Rectal smooth muscle tissue (tissue), 1 donor: ENCODE results near the gene STRN3.
"Not testable (repeated sequence)": the region's sequence is repeated elsewhere in the genome, so short reads cannot be mapped to it uniquely, and the experiment has no call there.

ENCODE experiments used
- H3K27ac ChIP-seq: one replicate; pipeline ENCODE4 v1.7.0; 2013; ENCODE audit warnings: low read depth, low read length, inconsistent platforms
- H3K27me3 ChIP-seq: one replicate; pipeline ENCODE4 v1.7.0; 2013; ENCODE audit warnings: low read length; ENCODE audit not compliant: control insufficient read depth, insufficient read depth
- H3K36me3 ChIP-seq: one replicate; pipeline ENCODE4 v1.7.0; 2013; ENCODE audit warnings: low read length; ENCODE audit not compliant: control insufficient read depth, insufficient read depth
- H3K4me1 ChIP-seq: one replicate; pipeline ENCODE4 v1.7.0; 2013; ENCODE audit warnings: low read length; ENCODE audit not compliant: control insufficient read depth, insufficient read depth
- H3K4me3 ChIP-seq: one replicate; pipeline ENCODE4 v1.7.0; 2013; ENCODE audit warnings: low read length
- H3K9ac ChIP-seq: one replicate; pipeline ENCODE4 v1.7.0; 2013; ENCODE audit warnings: low read length

The STRN3 gene

DNA sequence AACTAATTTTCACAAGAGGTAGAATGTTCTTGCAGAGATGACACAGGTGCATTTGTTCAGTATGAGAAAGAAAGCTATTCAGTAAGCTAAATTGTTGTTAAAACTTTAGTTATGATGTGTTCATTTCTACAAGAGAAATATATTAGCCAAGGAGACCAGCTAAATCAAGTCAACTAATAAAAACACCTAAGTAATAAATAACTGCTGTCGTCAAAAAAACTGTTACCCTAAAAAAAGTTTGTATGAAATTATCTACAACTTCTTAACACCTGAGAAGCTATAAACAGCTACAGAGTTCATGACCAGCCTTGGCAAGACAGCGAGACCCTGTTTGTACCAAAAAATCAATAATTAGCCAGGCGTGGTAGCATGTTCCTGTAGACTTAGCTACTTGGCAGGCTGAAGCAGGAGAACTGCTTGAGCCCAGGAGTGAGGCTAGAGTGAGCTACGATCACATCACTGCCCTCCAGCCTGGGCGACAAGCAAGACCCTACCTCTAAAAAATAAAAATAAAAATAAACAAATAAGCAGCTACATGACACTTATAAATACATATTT is 68.3 kb downstream of the STRN3 start:
- Histone ChIP-seq H3K27ac (no peak overlapping the region), H3K36me3 (no peaks in the 10 kb centered on the region), H3K27me3 (no peaks in the 10 kb centered on the region), H3K4me1 (peaks cover 6% of the 10 kb centered on the region), H3K4me3 (no peak overlapping the region), H3K9ac (no peak overlapping the region)

DNA sequence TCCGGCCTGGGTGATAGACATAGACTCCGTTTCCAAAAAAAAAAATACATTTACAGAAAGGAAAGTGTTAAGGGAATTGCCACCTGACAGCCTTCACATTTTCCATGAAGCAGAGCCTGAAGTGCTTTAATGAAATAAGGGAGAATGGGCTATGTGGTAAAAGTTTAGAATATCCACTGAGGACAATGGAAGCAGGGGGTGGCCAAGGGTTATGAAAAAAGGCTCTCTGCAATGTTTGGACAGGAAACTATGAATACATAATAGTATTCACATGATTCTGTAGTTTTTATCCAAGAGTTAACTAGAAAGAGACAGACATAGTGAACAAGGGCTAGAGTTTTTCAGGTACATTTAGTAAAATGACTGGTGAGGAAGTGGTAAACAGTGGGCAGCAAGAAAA is 76.5 kb downstream of the STRN3 start:
- no peaks in the 10 kb centered on the region for H3K4me1 ChIP-seq
- no peaks in the 10 kb centered on the region for H3K27me3 ChIP-seq
- H3K36me3 ChIP-seq, result peaks cover 11% of the 10 kb centered on the region

GRCh38 chr14:30943694-30944093 is 82.5 kb downstream of the STRN3 start:
- Histone ChIP-seq H3K36me3 (peaks cover 14% of the 10 kb centered on the region), H3K27ac (no peak overlapping the region), H3K4me3 (no peak overlapping the region)

More for the DNA sequence above, 76.5 kb downstream of the STRN3 start:
- Histone ChIP-seq H3K4me3 (no peak overlapping the region), H3K27ac (no peak overlapping the region), H3K9ac (no peak overlapping the region)

DNA sequence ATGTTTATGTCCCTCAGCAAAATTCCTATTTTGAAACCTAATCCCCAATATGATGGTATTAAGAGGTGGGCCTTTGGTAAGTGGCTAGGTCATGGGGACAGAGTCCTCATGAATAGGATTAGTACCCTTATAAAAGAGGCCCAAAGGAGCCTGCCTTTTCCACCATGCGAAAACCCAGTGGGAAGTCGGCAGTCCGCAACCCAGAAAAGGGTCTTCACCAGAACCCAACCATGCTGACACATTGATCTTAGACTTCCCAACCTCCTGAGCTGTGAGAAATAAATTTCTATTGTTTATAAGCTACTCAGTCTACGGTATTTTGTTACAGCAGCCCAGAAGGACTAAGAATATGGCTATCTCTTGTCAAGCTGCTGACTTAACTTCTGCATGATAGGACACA is 85.3 kb downstream of the STRN3 start:
- Histone ChIP-seq H3K27ac (no peak overlapping the region), H3K9ac (no peak overlapping the region), H3K36me3 (peaks cover 12% of the 10 kb centered on the region), H3K4me1 (peaks cover 2% of the 10 kb centered on the region), H3K4me3 (no peak overlapping the region), H3K27me3 (no peaks in the 10 kb centered on the region)

More at GRCh38 chr14:30943694-30944093, 82.5 kb downstream of the STRN3 start:
- Histone ChIP-seq H3K9ac (no peak overlapping the region), H3K4me1 (peaks cover 2% of the 10 kb centered on the region), H3K27me3 (no peaks in the 10 kb centered on the region)

DNA sequence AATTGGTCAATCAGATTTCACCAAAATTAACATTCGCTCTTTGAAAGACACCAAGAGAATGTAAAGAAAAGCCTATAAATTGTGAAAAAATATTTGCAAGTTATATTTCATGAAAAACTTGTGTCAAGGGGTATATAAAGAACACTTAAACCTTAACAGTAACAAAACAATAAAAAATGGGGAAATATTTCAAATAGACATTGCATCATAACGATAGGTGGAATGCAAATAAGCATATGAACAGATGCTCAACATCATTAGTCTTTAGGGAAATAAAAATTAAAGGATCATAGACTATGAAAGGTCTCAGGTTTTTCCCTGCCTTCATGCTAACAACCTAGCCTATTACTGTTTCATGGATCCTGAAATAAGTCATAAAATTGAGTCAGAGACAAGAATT is 87.6 kb downstream of the STRN3 start:
- Histone ChIP-seq H3K36me3 (peaks cover 8% of the 10 kb centered on the region), H3K4me1 (peaks cover 2% of the 10 kb centered on the region), H3K27ac (no peak overlapping the region), H3K4me3 (no peak overlapping the region), H3K27me3 (no peaks in the 10 kb centered on the region), H3K9ac (no peak overlapping the region)

DNA sequence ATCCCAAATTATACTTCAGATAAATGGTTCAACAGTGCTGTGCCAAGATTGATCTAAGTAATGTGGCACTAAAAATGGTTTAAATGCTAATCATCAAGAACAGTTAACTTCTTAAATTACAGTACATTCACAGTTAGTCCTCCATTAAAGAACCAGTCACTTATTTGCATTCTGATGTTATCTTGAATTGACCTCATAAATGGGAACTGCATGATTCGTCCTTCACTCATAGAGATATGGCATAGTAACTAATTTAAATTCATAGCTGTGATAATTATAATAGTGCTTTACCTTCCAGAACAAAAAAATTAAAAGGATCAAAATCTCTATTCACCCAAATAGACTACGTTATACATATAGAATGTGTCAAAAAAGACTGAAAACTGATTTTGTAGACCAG is 90.7 kb downstream of the STRN3 start:
- Histone ChIP-seq H3K4me3 (no peak overlapping the region), H3K36me3 (peaks cover 6% of the 10 kb centered on the region), H3K27me3 (no peaks in the 10 kb centered on the region), H3K9ac (no peak overlapping the region), H3K27ac (no peak overlapping the region), H3K4me1 (no peaks in the 10 kb centered on the region)

- not testable (repeated sequence) for H3K36me3 ChIP-seq, H3K27ac ChIP-seq
Measured at GRCh38 chr14:30933937-30934336, 92.2 kb downstream of the STRN3 start.

DNA sequence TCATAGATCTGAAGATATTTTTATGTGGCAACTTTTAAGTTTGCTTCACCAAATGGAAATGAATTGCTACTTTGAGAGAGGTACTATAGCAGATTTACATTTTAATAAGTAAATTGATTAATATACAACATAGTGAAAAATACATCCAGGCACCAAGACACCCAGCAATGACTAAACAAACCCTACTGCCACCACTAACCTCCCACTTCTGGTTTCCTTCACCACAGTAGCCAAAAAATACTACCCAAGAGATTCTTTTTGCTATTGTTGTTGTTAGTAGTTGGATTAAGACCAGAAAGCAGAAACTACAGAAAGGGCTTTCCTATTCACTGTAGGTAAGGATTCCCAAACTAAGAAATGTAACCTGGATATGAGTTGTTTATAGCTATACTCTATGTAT is 97.7 kb downstream of the STRN3 start:
- Histone ChIP-seq H3K4me1 (no peaks in the 10 kb centered on the region), H3K27ac (no peak overlapping the region), H3K36me3 (no peaks in the 10 kb centered on the region), H3K9ac (no peak overlapping the region), H3K4me3 (no peak overlapping the region), H3K27me3 (no peaks in the 10 kb centered on the region)

More at GRCh38 chr14:30933937-30934336, 92.2 kb downstream of the STRN3 start:
- not testable (repeated sequence) for H3K4me1 ChIP-seq, H3K27me3 ChIP-seq, H3K4me3 ChIP-seq, H3K9ac ChIP-seq

DNA sequence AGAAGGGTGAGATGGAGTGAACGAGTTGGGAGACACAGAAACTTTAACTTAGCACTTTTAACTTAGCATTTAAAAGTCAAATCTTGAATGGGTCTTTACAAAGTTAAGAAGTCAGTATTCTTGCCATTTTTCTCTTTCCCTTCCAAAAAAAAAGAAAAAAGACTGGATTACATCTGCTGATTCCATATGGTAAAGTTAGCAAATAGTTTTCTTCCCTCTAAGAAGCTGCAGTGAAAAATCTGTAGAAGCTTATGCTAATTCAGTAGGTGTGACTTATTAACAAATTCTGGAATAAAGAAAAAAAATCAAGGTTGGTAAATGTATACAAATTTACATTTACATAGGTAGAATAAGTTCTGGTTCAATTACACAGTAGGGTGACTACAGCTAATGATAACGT is 100.9 kb downstream of the STRN3 start:
- Histone ChIP-seq H3K4me3 (no peak overlapping the region), H3K4me1 (no peaks in the 10 kb centered on the region), H3K27me3 (no peaks in the 10 kb centered on the region), H3K9ac (no peak overlapping the region), H3K27ac (no peak overlapping the region), H3K36me3 (no peaks in the 10 kb centered on the region)

- no peaks in the 10 kb centered on the region for H3K36me3 ChIP-seq
- no peaks in the 10 kb centered on the region for H3K4me1 ChIP-seq
- no peak overlapping the region for H3K27ac ChIP-seq
- H3K4me3 ChIP-seq, result no peak overlapping the region
- H3K9ac ChIP-seq, result no peak overlapping the region
- H3K27me3 ChIP-seq, result no peaks in the 10 kb centered on the region
Measured at GRCh38 chr14:30921788-30922187, 104.4 kb downstream of the STRN3 start.

DNA sequence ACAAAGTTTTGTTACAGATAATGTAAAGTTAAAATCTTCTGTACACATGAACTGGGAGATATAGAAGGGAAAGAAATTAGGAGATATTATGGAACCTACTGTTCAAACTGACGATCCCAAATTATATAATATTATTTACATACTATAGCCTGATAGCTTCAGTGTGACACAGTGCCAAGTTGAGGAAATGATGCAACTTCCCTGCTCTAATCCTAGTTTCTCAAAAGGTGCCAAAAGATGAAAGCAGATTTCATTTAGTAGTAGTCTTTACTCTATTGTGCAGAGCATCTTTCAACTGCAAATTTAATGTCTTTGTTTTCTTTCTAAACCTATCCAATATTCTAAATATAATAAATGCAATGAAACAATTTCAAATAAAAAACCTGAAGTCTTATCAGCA is 104.9 kb downstream of the STRN3 start:
- Histone ChIP-seq H3K27me3 (no peaks in the 10 kb centered on the region), H3K9ac (no peak overlapping the region), H3K27ac (no peak overlapping the region), H3K4me3 (no peak overlapping the region), H3K4me1 (no peaks in the 10 kb centered on the region), H3K36me3 (no peaks in the 10 kb centered on the region)

- H3K9ac ChIP-seq, result no peak overlapping the region
- H3K27ac ChIP-seq, result no peak overlapping the region
- H3K4me3 ChIP-seq, result no peak overlapping the region
- peaks cover 4% of the 10 kb centered on the region for H3K36me3 ChIP-seq
- H3K27me3 ChIP-seq, result no peaks in the 10 kb centered on the region
- H3K4me1 ChIP-seq, result no peaks in the 10 kb centered on the region
Measured at GRCh38 chr14:30915596-30915995, 110.6 kb downstream of the STRN3 start.

GRCh38 chr14:30914812-30915211 is 111.4 kb downstream of the STRN3 start:
- no peaks in the 10 kb centered on the region for H3K4me1 ChIP-seq
- no peak overlapping the region for H3K4me3 ChIP-seq
- no peaks in the 10 kb centered on the region for H3K27me3 ChIP-seq
- peaks cover 4% of the 10 kb centered on the region for H3K36me3 ChIP-seq
- H3K9ac ChIP-seq, result no peak overlapping the region
- H3K27ac ChIP-seq, result no peak overlapping the region
